Bronchial epithelial cell (primary cell): ENCODE measurements around the gene FGF12. TPM values are rescaled to one million over a fixed set of nuclear protein-coding genes. Genes with fewer than 3 reads are reported as not detected.
"Not testable (repeated sequence)": the region's sequence is repeated elsewhere in the genome, so short reads cannot be mapped to it uniquely, and the experiment has no call there.

Source experiments
- DNase-seq: peaks from one replicate; pipeline ENCODE4 v3.0.0-alpha.2; 2010; ENCODE audit warnings: low read depth
- FAIRE-seq: peaks from 2 replicates; lab custom pipeline; 2011; peaks lifted over from hg19 to GRCh38; lab: Jason Lieb, UNC
- H3K27me3 ChIP-seq: 2 replicates; pipeline ENCODE4 v1.5.1; 2011; ENCODE audit warnings: low read length; ENCODE audit not compliant: control insufficient read depth, insufficient read depth
- H3K36me3 ChIP-seq: 2 replicates; pipeline ENCODE4 v1.5.1; 2011; ENCODE audit warnings: low read length; ENCODE audit not compliant: control insufficient read depth, insufficient read depth
- H3K4me3 ChIP-seq: 2 replicates; pipeline ENCODE4 v1.5.1; 2011; ENCODE audit warnings: mild to moderate bottlenecking, low read depth, low read length, control low read depth
- CTCF ChIP-seq: IDR thresholded peaks from 2 replicates; pipeline ENCODE4 v1.5.1; 2011; ENCODE audit warnings: mild to moderate bottlenecking, moderate library complexity, low read length, control low read depth, inconsistent platforms; ENCODE audit not compliant: insufficient read depth, severe bottlenecking
- total RNA-seq: library from RNA; depleted of rRNA; stranded (reverse); fragments of >200 nt; gene quantifications from 2 replicates; pipeline ENCODE4 v1.2.1, GENCODE V29; 2014

The FGF12 gene
- total RNA-seq, 1 donor from 2014 or later, result not detected

- FAIRE-seq (no peak), DNase-seq (no peak)
- no peak for TF ChIP-seq CTCF
Measured at GRCh38 chr3:192747746-192748145, 20.4 kb upstream of the FGF12 start.

GRCh38 chr3:192747145-192747544, 19.8 kb upstream of the FGF12 start:
- H3K36me3 ChIP-seq, result no peaks in the 10 kb centered on the region
- H3K27me3 ChIP-seq, result no peaks in the 10 kb centered on the region
- DNase-seq (no peak), FAIRE-seq (no peak)
- H3K4me3 ChIP-seq, result no peak overlapping the region
- TF ChIP-seq CTCF, result no peak

More at GRCh38 chr3:192747746-192748145, 20.4 kb upstream of the FGF12 start:
- H3K4me3 ChIP-seq, result no peak overlapping the region
- H3K36me3 ChIP-seq, result no peaks in the 10 kb centered on the region
- no peaks in the 10 kb centered on the region for H3K27me3 ChIP-seq

- DNase-seq, result no peak
- Histone ChIP-seq H3K27me3 (no peaks in the 10 kb centered on the region), H3K4me3 (no peak overlapping the region), H3K36me3 (no peaks in the 10 kb centered on the region)
- TF ChIP-seq CTCF, result no peak
- no peak for FAIRE-seq
Measured at GRCh38 chr3:192745150-192745549, 17.8 kb upstream of the FGF12 start.

GRCh38 chr3:192744604-192745003, 17.3 kb upstream of the FGF12 start:
- H3K27me3 ChIP-seq, DNase-seq, H3K4me3 ChIP-seq, H3K36me3 ChIP-seq, FAIRE-seq: not testable (repeated sequence)

GRCh38 chr3:192737506-192737905, 10.2 kb upstream of the FGF12 start:
- H3K27me3 ChIP-seq, result no peaks in the 10 kb centered on the region
- no peak for TF ChIP-seq CTCF
- DNase-seq, result no peak
- FAIRE-seq, result no peak
- no peak overlapping the region for H3K4me3 ChIP-seq
- no peaks in the 10 kb centered on the region for H3K36me3 ChIP-seq

GRCh38 chr3:192731233-192731632, 3.9 kb upstream of the FGF12 start:
- TF ChIP-seq CTCF, result no peak
- no peak for DNase-seq
- H3K36me3 ChIP-seq, result no peaks in the 10 kb centered on the region
- no peak overlapping the region for H3K4me3 ChIP-seq
- no peak for FAIRE-seq
- no peaks in the 10 kb centered on the region for H3K27me3 ChIP-seq
